Effector memory CD4-positive, alpha-beta T cell (primary cell): ENCODE results near the gene PLCB4.

Experiments
- DNase-seq, 3 donors: peaks; one replicate each; pipeline ENCODE4 v3.0.0-alpha.2; 2020
- H3K27ac ChIP-seq: 2 replicates; pipeline ENCODE4 v1.7.0; 2013; ENCODE audit warnings: mild to moderate bottlenecking, low read length, moderate library complexity; ENCODE audit not compliant: insufficient read depth, poor library complexity, severe bottlenecking
- H3K27me3 ChIP-seq: replicated peaks from 2 replicates; pipeline ENCODE4 v1.7.0; 2013; ENCODE audit warnings: mild to moderate bottlenecking, low read length; ENCODE audit not compliant: insufficient read depth, control insufficient read depth, poor library complexity, severe bottlenecking
- H3K36me3 ChIP-seq: 2 replicates; pipeline ENCODE4 v1.7.0; 2013; ENCODE audit warnings: mild to moderate bottlenecking, low read length, moderate library complexity; ENCODE audit not compliant: control insufficient read depth, insufficient read depth
- H3K4me1 ChIP-seq: 2 replicates; pipeline ENCODE4 v1.7.0; 2013; ENCODE audit warnings: low read length, mild to moderate bottlenecking; ENCODE audit not compliant: control insufficient read depth, insufficient read depth, poor library complexity, severe bottlenecking
- H3K4me3 ChIP-seq: 2 replicates; pipeline ENCODE4 v1.7.0; 2013; ENCODE audit warnings: low read length, low read depth, mild to moderate bottlenecking; ENCODE audit not compliant: insufficient read depth, poor library complexity, severe bottlenecking
- H3K9me3 ChIP-seq: 2 replicates; pipeline ENCODE4 v1.7.0; 2013; ENCODE audit warnings: mild to moderate bottlenecking, low read length, moderate library complexity; ENCODE audit not compliant: control insufficient read depth

Gene PLCB4

GRCh38 chr20:9506964-9507369 is 438.1 kb downstream of the PLCB4 start:
- H3K36me3 ChIP-seq: no peaks in the 10 kb centered on the region
- H3K4me3 ChIP-seq: no peak overlapping the region
- H3K27ac ChIP-seq: no peak overlapping the region
- no peaks in the 10 kb centered on the region for H3K4me1 ChIP-seq
- DNase-seq: no peak
- H3K9me3 ChIP-seq: no peaks in the 10 kb centered on the region
- peaks cover 19% of the 10 kb centered on the region for H3K27me3 ChIP-seq

GRCh38 chr20:9507544-9508239 is 438.8 kb downstream of the PLCB4 start:
- DNase-seq: no peak
- no peaks in the 10 kb centered on the region for H3K9me3 ChIP-seq
- no peak overlapping the region for H3K4me3 ChIP-seq
- H3K27ac ChIP-seq: no peak overlapping the region
- H3K27me3 ChIP-seq: peaks cover 19% of the 10 kb centered on the region
- no peaks in the 10 kb centered on the region for H3K36me3 ChIP-seq
- H3K4me1 ChIP-seq: no peaks in the 10 kb centered on the region

GRCh38 chr20:9508240-9508661 is 439.4 kb downstream of the PLCB4 start:
- no peak overlapping the region for H3K4me3 ChIP-seq
- no peak for DNase-seq
- no peaks in the 10 kb centered on the region for H3K36me3 ChIP-seq
- H3K27me3 ChIP-seq: peaks cover 19% of the 10 kb centered on the region
- H3K4me1 ChIP-seq: no peaks in the 10 kb centered on the region
- no peak overlapping the region for H3K27ac ChIP-seq
- no peaks in the 10 kb centered on the region for H3K9me3 ChIP-seq

GRCh38 chr20:9508696-9509178 is 439.9 kb downstream of the PLCB4 start:
- DNase-seq: no peak
- no peaks in the 10 kb centered on the region for H3K36me3 ChIP-seq
- H3K27ac ChIP-seq: no peak overlapping the region
- no peaks in the 10 kb centered on the region for H3K4me1 ChIP-seq
- H3K27me3 ChIP-seq: peaks cover 19% of the 10 kb centered on the region
- H3K9me3 ChIP-seq: no peaks in the 10 kb centered on the region
- no peak overlapping the region for H3K4me3 ChIP-seq

- Histone ChIP-seq H3K4me3 (no peak overlapping the region), H3K27ac (no peak overlapping the region), H3K36me3 (no peaks in the 10 kb centered on the region), H3K27me3 (peaks cover 19% of the 10 kb centered on the region), H3K4me1 (no peaks in the 10 kb centered on the region), H3K9me3 (no peaks in the 10 kb centered on the region)
- no peak for DNase-seq
Measured at GRCh38 chr20:9509246-9509645, 440.4 kb downstream of the PLCB4 start.

- Histone ChIP-seq H3K4me1 (no peaks in the 10 kb centered on the region), H3K27me3 (peaks cover 19% of the 10 kb centered on the region)
- DNase-seq: no peak
Measured at GRCh38 chr20:9510911-9511310, 442.0 kb downstream of the PLCB4 start.

GRCh38 chr20:9514072-9514460 is 445.2 kb downstream of the PLCB4 start:
- H3K27me3 ChIP-seq: no peaks in the 10 kb centered on the region
- DNase-seq: no peak

More at GRCh38 chr20:9510911-9511310, 442.0 kb downstream of the PLCB4 start:
- Histone ChIP-seq H3K9me3 (no peaks in the 10 kb centered on the region), H3K4me3 (no peak overlapping the region), H3K36me3 (no peaks in the 10 kb centered on the region), H3K27ac (no peak overlapping the region)

GRCh38 chr20:9514461-9515213 is 445.8 kb downstream of the PLCB4 start, which contains the start of gene LAMP5:
TSS of gene LAMP5 (plus strand) at chr20:9514590. CDS start at chr20:9514853, 263 bp downstream.
- H3K27me3 ChIP-seq: no peaks in the 10 kb centered on the region
- no peak within 1 kb of the TSS for H3K4me3 ChIP-seq

More at GRCh38 chr20:9514072-9514460, 445.2 kb downstream of the PLCB4 start:
- no peaks in the 10 kb centered on the region for H3K36me3 ChIP-seq
- H3K4me3 ChIP-seq: no peak overlapping the region
- H3K4me1 ChIP-seq: no peaks in the 10 kb centered on the region
- no peak overlapping the region for H3K27ac ChIP-seq
- H3K9me3 ChIP-seq: no peaks in the 10 kb centered on the region

GRCh38 chr20:9515214-9515585 is 446.3 kb downstream of the PLCB4 start:
- no peak overlapping the region for H3K27ac ChIP-seq
- H3K36me3 ChIP-seq: no peaks in the 10 kb centered on the region
- no peaks in the 10 kb centered on the region for H3K9me3 ChIP-seq
- H3K4me1 ChIP-seq: no peaks in the 10 kb centered on the region
- H3K27me3 ChIP-seq: no peaks in the 10 kb centered on the region
- no peak for DNase-seq
- no peak overlapping the region for H3K4me3 ChIP-seq

More at GRCh38 chr20:9514461-9515213, 445.8 kb downstream of the PLCB4 start, which contains the start of gene LAMP5:
- Histone ChIP-seq H3K4me1 (no peaks in the 10 kb centered on the region), H3K36me3 (no peaks in the 10 kb centered on the region), H3K9me3 (no peaks in the 10 kb centered on the region), H3K27ac (no peak within 1 kb of the TSS)
- DNase-seq: no peak

GRCh38 chr20:9515741-9516233 is 446.9 kb downstream of the PLCB4 start:
- DNase-seq: no peak
- Histone ChIP-seq H3K4me3 (no peak overlapping the region), H3K27ac (no peak overlapping the region)

More at GRCh38 chr20:9515741-9516233, 446.9 kb downstream of the PLCB4 start:
- H3K36me3 ChIP-seq: no peaks in the 10 kb centered on the region
- no peaks in the 10 kb centered on the region for H3K9me3 ChIP-seq
- H3K27me3 ChIP-seq: no peaks in the 10 kb centered on the region
- no peaks in the 10 kb centered on the region for H3K4me1 ChIP-seq
